NCI-H2196 (cell line): ENCODE results near the gene ZKSCAN4.

Source experiments
- DNase-seq: peaks from one replicate; lab custom pipeline; 2025; ENCODE audit not compliant: unreplicated experiment; lab: John Stamatoyannopoulos, UW

ZKSCAN4 gene

GRCh38 chr6:28250747-28251146, 1.3 kb downstream of the ZKSCAN4 start:
- no peak for DNase-seq

GRCh38 chr6:28248916-28249315, 3.2 kb downstream of the ZKSCAN4 start:
- DNase-seq = no peak

DNA sequence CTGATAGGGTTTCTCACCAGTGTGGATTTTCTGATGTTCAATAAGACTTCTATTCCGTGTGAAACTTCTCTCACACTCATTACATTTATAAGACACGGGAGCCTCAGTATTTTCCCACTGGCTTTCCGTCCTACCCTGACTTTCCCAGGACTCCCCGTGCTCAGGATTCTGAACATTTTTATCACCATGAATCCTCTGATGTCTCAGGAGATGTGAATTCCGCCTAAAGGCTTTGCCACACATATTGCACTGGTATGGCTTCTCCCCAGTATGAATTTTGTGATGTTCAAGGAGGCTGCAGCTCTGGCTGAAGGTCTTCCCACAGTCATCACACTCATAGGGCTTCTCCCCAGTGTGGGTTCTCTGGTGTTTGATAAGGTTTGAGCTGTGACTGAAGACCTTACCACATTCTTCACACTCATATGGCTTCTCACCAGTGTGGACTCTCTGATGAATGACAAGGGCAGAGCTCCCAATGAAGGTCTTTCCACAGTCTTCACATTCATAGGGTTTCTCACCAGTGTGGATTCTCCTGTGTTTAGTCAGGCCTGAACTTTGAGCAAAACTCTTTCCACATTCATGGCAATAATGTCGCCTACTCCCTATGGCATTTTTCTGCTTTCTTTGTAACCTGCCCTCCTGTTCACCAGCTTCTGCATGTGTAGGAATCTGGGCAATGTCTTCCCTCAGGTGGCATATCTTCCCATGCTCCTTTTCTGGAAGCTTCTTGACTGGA, 6.7 kb downstream of the ZKSCAN4 start:
- no peak for DNase-seq

GRCh38 chr6:28243946-28244345, 8.1 kb downstream of the ZKSCAN4 start:
- no peak for DNase-seq

GRCh38 chr6:28240471-28240870, 11.6 kb downstream of the ZKSCAN4 start:
- no peak for DNase-seq

GRCh38 chr6:28239636-28240035, 12.4 kb downstream of the ZKSCAN4 start:
- DNase-seq = no peak

- DNase-seq = no peak
Measured at GRCh38 chr6:28235912-28236452, 16.1 kb downstream of the ZKSCAN4 start.

GRCh38 chr6:28232785-28233184, 19.3 kb downstream of the ZKSCAN4 start:
- no peak for DNase-seq

DNA sequence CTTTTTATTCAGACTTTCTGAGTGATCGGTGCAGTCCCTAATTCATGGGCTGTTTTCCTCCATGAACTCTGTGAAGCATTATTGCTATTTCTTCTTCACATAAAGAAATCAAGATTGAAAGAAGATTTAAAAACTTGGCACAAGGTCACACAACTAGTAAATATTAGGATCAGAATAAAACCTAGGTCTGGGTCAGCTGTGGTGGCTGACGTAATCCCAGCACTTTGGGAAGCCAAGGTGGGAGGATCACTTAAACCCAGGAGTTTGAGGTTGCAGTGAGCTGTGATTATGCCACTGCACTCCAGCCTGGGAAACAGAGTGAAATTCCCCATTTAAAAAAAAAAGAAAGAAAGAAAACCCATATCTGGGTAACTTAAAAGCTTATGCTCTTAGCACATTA, 25.6 kb downstream of the ZKSCAN4 start:
- DNase-seq = no peak

DNA sequence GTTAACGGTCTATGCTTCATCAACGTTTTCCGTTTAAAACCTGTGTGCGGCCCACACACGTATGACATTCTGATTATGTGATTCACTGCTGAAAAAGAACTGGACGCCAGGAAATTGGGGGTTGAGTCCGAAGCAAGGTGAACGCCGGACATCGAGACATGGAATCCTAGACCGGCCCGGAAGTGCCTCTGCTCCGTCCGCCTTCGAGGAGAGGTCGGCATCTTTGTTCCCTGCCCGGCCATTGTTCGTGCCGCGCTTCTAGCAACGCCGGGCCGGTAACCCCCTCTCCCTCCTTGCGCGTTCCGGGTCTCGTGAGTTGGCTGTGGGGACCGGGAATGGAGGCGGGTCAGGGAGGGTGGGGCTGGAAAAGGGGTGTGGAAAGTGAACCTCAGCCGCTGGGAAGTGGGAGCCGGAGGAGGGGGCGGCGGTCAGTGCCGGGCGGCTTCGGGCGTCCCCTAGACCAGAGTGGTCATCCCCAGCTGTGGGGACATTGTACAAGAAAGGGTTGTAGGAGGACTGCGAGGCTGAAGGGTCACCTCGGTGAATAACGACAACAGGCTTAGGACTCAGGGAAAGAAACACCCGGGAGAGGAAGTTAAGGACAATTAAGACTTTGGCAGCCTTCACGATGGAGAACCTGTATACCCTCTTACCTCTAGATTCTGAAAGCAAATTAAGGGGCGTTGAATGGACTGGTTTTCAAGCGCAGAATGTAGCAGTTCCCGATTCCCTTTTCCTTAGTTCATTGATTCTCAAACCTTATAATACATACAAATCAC, 26.8 kb downstream of the ZKSCAN4 start, which contains the start of gene ZSCAN9:
ZSCAN9 (plus strand) TSS at position 220 of the 779 bp plus-strand sequence. CDS start 1,810 bp downstream, outside the sequence.
- peak; percentile 85 for DNase-seq

GRCh38 chr6:28224131-28225055, 27.7 kb downstream of the ZKSCAN4 start:
- DNase-seq = no peak

DNA sequence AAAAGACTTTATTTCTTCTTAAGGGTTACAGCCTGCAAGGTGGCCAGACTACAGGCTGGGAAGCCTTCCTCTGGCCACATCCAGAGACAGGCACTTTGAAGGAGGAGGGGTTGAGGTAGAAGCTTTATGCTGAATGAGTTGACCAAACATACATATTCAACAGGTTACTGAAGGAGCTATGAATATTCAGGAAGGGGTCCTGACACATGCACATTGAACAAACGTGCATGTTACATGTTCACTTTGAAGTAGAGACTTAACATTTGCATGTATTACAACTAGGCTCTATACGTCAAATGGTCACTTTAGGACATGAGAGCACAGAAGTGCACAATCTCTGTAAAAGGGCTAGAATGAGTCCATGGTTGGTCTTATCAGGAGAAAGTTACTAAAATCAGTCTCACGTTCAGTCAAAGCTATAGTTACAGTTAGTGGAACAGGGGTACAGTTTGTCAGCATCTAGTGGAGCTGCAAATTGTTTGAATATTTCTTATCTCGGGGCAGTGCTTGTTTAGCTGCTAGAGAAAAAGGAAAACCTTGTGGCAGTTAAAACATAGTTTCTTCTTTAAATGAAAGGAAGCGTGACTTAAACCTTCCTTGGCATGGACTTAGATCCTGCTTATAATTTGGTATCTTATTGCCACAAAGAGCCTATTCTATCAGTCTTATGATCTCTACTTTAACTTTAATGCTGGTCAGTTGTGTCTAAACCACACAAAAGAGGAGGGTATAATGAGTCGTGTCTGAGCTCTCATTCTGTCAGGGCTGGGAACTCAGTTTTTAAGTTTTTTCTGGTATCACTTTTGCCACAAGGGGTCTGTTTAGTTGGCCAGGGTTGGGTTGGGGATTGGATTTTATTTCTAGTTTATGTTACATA, 31.6 kb downstream of the ZKSCAN4 start:
- no peak for DNase-seq

- DNase-seq = peak; percentile 80
Measured at GRCh38 chr6:28218312-28219248, 33.5 kb downstream of the ZKSCAN4 start.

GRCh38 chr6:28217890-28218289, 34.2 kb downstream of the ZKSCAN4 start:
- DNase-seq = no peak

- no peak for DNase-seq
Measured at GRCh38 chr6:28215425-28215824, 36.6 kb downstream of the ZKSCAN4 start.

GRCh38 chr6:28213213-28213523, 38.9 kb downstream of the ZKSCAN4 start:
- DNase-seq = no peak

- peak; percentile 67 for DNase-seq
Measured at GRCh38 chr6:28212510-28213212, 39.4 kb downstream of the ZKSCAN4 start.

DNA sequence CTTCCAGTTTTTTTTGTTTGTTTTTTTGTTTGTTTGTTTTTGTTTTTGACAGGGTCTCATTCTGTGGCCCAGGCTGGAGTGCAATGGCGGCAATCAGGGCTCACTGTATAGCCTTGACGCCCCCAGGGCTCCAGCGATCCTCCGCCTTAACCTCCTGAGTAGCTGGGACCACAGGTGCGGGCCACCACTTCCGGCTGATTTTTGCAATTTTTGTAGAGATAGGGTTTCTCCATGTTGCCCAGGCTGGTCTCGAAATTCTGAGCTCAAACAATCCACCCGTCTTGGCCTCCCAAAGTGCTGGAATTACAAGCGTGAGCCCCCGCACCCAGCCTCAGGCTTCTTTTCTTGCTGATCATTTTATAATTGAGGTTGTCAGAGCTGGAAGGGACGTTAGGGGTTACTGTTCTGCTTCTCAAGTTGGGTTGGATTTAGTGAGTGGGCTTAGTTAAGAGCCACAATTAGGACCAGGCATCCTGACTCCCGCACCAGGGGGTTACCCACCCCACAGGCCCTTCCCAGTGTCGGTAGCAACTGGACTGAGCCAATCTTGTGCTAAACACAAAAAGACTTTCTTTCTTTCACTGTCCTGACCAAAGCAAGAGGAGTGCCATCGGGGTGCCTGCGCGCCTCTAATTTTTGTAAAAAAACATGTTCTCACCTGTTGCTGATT, 40.1 kb downstream of the ZKSCAN4 start:
- no peak for DNase-seq
